K562 (cell line): ENCODE results near the gene INSIG1. TPM values are rescaled to one million over a fixed set of nuclear protein-coding genes. Genes with fewer than 3 reads are reported as not detected.

Source experiments
- ATAC-seq: fragments of 200-7000 bp; cut with Tn5 transposase; 3 replicates; pipeline ENCODE4 v1.9.1; 2020; ENCODE audit warnings: moderate library complexity
- BruUV-seq: library from RNA; stranded (reverse); fragments of 400-500 nt; replicated peaks from 2 replicates; lab custom pipeline; 2021; lab: Mats Ljungman, UMichigan
- CTCF ChIA-PET: fragments of 300-600 bp; formaldehyde crosslinking; extraction: SDS; loops from one replicate; lab custom pipeline; 2021; ENCODE audit warnings: low intra/inter-chr PET ratio; lab: Yijun Ruan, JAX
- POLR2A ChIA-PET: fragments of 300-600, 350-650 bp; sonication (Branson Sonifier 250); formaldehyde crosslinking; extraction: SDS; loops from one replicate; lab custom pipeline; 2021; ENCODE audit warnings: antibody characterized with exemption, inconsistent platforms; lab: Yijun Ruan, JAX
- DNase-seq, 4 experiments: peaks; one replicate each; pipeline versions ENCODE4 v3.0.0 to v3.0.0-alpha.2; 2011 to 2018; ENCODE audit warnings: low spot score in 3 of 4, mixed read lengths in 3 of 4; ENCODE audit errors: extremely low read depth in 1 of 4
- FAIRE-seq: peaks from 2 replicates; lab custom pipeline; 2011; peaks lifted over from hg19 to GRCh38; lab: Jason Lieb, UNC
- H2AFZ ChIP-seq: 2 replicates; pipeline ENCODE4 v1.6.0; 2011; ENCODE audit warnings: low read depth, low read length, control low read depth, inconsistent platforms
- H3K27ac ChIP-seq: fragments of 200-600 bp; 3 replicates; pipeline ENCODE4 v1.8.0; 2011; ENCODE audit warnings: low read depth, mild to moderate bottlenecking, control low read depth, inconsistent platforms, low read length, moderate library complexity, mixed read lengths; ENCODE audit errors: extremely low read depth
- H3K27me3 ChIP-seq, 2 experiments: fragments of 300-600 bp in 1 of 2; 2 replicates in 1 of 2; 3 replicates in 1 of 2; pipeline versions ENCODE4 v1.6.0 to v1.8.0; 2011; ENCODE audit warnings: inconsistent platforms in 2 of 2, low read length in 2 of 2, mild to moderate bottlenecking in 1 of 2, mixed read lengths in 1 of 2, moderate library complexity in 1 of 2; ENCODE audit not compliant: control insufficient read depth in 2 of 2, insufficient read depth in 2 of 2
- H3K36me3 ChIP-seq: fragments of 300-600 bp; 3 replicates; pipeline ENCODE4 v1.8.0; 2011; ENCODE audit warnings: mild to moderate bottlenecking, low read length, inconsistent platforms; ENCODE audit not compliant: control insufficient read depth, insufficient read depth
- H3K4me1 ChIP-seq, 2 experiments: fragments of 200-600 bp in 1 of 2; replicated peaks in 1 of 2; 2 replicates in 1 of 2; 3 replicates in 1 of 2; pipeline versions ENCODE4 v1.5.1 to v1.8.0; 2011; ENCODE audit warnings: inconsistent platforms in 2 of 2, low read length in 2 of 2, mild to moderate bottlenecking in 1 of 2, mixed read lengths in 1 of 2, moderate library complexity in 1 of 2; ENCODE audit not compliant: control insufficient read depth in 2 of 2, insufficient read depth in 2 of 2
- H3K4me2 ChIP-seq: 2 replicates; pipeline ENCODE4 v1.6.1; 2011; ENCODE audit warnings: low read length, control low read depth, inconsistent platforms, mixed read lengths; ENCODE audit not compliant: insufficient read depth
- H3K4me3 ChIP-seq: fragments of 200-600 bp; sonication (generic), shearing (Covaris generic); 2 replicates; pipeline ENCODE4 v1.5.1; 2016; ENCODE audit warnings: control low read depth, inconsistent platforms
- H3K79me2 ChIP-seq: fragments of 200-600 bp; 3 replicates; pipeline ENCODE4 v1.8.0; 2011; ENCODE audit warnings: low read length, inconsistent platforms; ENCODE audit not compliant: control insufficient read depth, insufficient read depth
- H3K9ac ChIP-seq, 2 experiments: 2 replicates each; pipeline versions ENCODE4 v1.6.0 to v1.6.1; 2011; ENCODE audit warnings: low read depth in 2 of 2, low read length in 2 of 2, control low read depth in 1 of 2, inconsistent platforms in 1 of 2, mild to moderate bottlenecking in 1 of 2, mixed read lengths in 1 of 2; ENCODE audit not compliant: insufficient read depth in 1 of 2
- H3K9me1 ChIP-seq: one replicate; pipeline ENCODE4 v1.6.0; 2011; ENCODE audit warnings: inconsistent platforms, mild to moderate bottlenecking, low read length, moderate library complexity; ENCODE audit not compliant: control insufficient read depth, insufficient read depth
- H3K9me3 ChIP-seq: replicated peaks from 2 replicates; pipeline ENCODE4 v1.5.1; 2011; ENCODE audit warnings: low read depth, low read length, inconsistent platforms; ENCODE audit not compliant: control insufficient read depth, insufficient read depth
- H4K20me1 ChIP-seq: replicated peaks from 2 replicates; pipeline ENCODE4 v1.6.1; 2011; ENCODE audit warnings: low read length, inconsistent platforms, mixed read lengths; ENCODE audit not compliant: control insufficient read depth, insufficient read depth
- ARID2 ChIP-seq: fragments of 450-650 bp; IDR thresholded peaks from 2 replicates; pipeline ENCODE4 v1.6.1; 2017; ENCODE audit warnings: antibody characterized with exemption, mild to moderate bottlenecking
- DPF2 ChIP-seq: fragments of 450-650 bp; IDR thresholded peaks from 2 replicates; pipeline ENCODE4 v1.6.1; 2016
- EHMT2 ChIP-seq: fragments of 450-650 bp; IDR thresholded peaks from 2 replicates; pipeline ENCODE4 v1.6.1; 2018; ENCODE audit warnings: antibody characterized with exemption
- ETV5 ChIP-seq: sonication (generic); formaldehyde crosslinking; IDR thresholded peaks from 2 replicates; pipeline ENCODE4 v1.4.0; 2020; ENCODE audit warnings: low read depth, mild to moderate bottlenecking, missing genetic modification reagents
- GATA2 ChIP-seq: sonication (generic); formaldehyde crosslinking; IDR thresholded peaks from 2 replicates; pipeline ENCODE4 v1.4.0; 2020; ENCODE audit warnings: mild to moderate bottlenecking, missing genetic modification reagents
- KAT8 ChIP-seq: fragments of 450-650 bp; IDR thresholded peaks from 2 replicates; pipeline ENCODE4 v1.6.1; 2016; ENCODE audit warnings: low read depth, mild to moderate bottlenecking
- KHSRP ChIP-seq: fragments of 450-650 bp; IDR thresholded peaks from 2 replicates; pipeline ENCODE4 v1.6.1; 2017
- LARP7 ChIP-seq: fragments of 450-650 bp; IDR thresholded peaks from 2 replicates; pipeline ENCODE4 v1.6.1; 2016
- MIER1 ChIP-seq: fragments of 450-650 bp; IDR thresholded peaks from 2 replicates; pipeline ENCODE4 v1.6.1; 2016; ENCODE audit warnings: antibody characterized with exemption, mild to moderate bottlenecking, low read depth
- MYBL2 ChIP-seq, 2 experiments: fragments of 450-650 bp in 1 of 2; sonication (generic) in 1 of 2; formaldehyde crosslinking in 1 of 2; IDR thresholded peaks; 2 replicates each; pipeline versions ENCODE4 v1.6.1 to v1.8.1; 2017 to 2022; ENCODE audit warnings: borderline replicate concordance in 1 of 2, inconsistent platforms in 1 of 2, low read depth in 1 of 2, mild to moderate bottlenecking in 1 of 2, missing genetic modification reagents in 1 of 2, moderate library complexity in 1 of 2
- NCOA6 ChIP-seq: fragments of 450-650 bp; IDR thresholded peaks from 2 replicates; pipeline ENCODE4 v1.6.1; 2017; ENCODE audit warnings: mild to moderate bottlenecking
- RBBP5 ChIP-seq: fragments of 200-600 bp; sonication (generic); IDR thresholded peaks from 2 replicates; pipeline ENCODE4 v1.6.1; 2012; ENCODE audit warnings: borderline replicate concordance, mild to moderate bottlenecking, low read length, control low read depth, inconsistent platforms; ENCODE audit not compliant: insufficient read depth, poor library complexity, severe bottlenecking
- RBM25 ChIP-seq: fragments of 200-400 bp; formaldehyde crosslinking; IDR thresholded peaks from 2 replicates; pipeline ENCODE4 v1.6.1; 2018; ENCODE audit warnings: low read length, low read depth, moderate library complexity; ENCODE audit not compliant: severe bottlenecking
- ZEB2 ChIP-seq: fragments of 450-650 bp; IDR thresholded peaks from 2 replicates; pipeline ENCODE4 v1.6.1; 2016
- ZNF12 ChIP-seq: sonication (generic); formaldehyde crosslinking; IDR thresholded peaks from 2 replicates; pipeline ENCODE4 v1.4.0; 2020; ENCODE audit warnings: mild to moderate bottlenecking, missing genetic modification reagents
- ZNF699 ChIP-seq: fragments of 250-450 bp; sonication (Bioruptor Pico); IDR thresholded peaks from 2 replicates; pipeline ENCODE4 v1.8.0; 2021; ENCODE audit warnings: mild to moderate bottlenecking, moderate library complexity; ENCODE audit not compliant: insufficient replicate concordance
- WGBS: fragments of 100-300 bp; shearing (Covaris generic); methylation state at CpG from one replicate; pipeline ENCODE4 v1.1.6; 2016; ENCODE audit warnings: low coverage, mixed read lengths; ENCODE audit not compliant: insufficient coverage; ENCODE audit errors: missing lambda C conversion rate; 5-methylcytosine and 5-hydroxymethylcytosine counted together
- in situ Hi-C: fragments of 300-500 bp; cut with MboI; formaldehyde crosslinking; loops from 4 replicates; pipeline ENCODE4 v1.15.0; 2018; ENCODE audit warnings: inconsistent platforms, mixed read lengths
- intact Hi-C: fragments of 100-400 bp; cut with micrococcal nuclease; formaldehyde crosslinking; loops from 2 replicates; pipeline ENCODE4 v1.14.2; 2022
- polyA plus RNA-seq, 8 experiments: library from polyadenylated mRNA; depleted of rRNA in 4 of 8; stranded (reverse) in 5 of 8; unstranded in 3 of 8; fragments of >200 nt; fragmentation: Nextera tagmentation in 2 of 8; fragmentation: Illumina TruSeq in 1 of 8; extraction: Ambion mirVana in 2 of 8; extraction: Trizol in 1 of 8; gene quantifications; 2 replicates each; pipeline versions ENCODE4 v1.2.1 to v1.2.3, GENCODE V29; 2011 to 2014; ENCODE audit warnings: inconsistent platforms in 1 of 8, missing spikeins in 1 of 8
- total RNA-seq, 7 experiments: library from RNA; depleted of rRNA in 6 of 7; stranded (reverse); fragments of >200 nt in 6 of 7; fragmentation: Illumina TruSeq in 2 of 7; extraction: Trizol in 2 of 7; gene quantifications; 2 replicates each; pipeline versions ENCODE4 v1.2.1 to v1.2.3, GENCODE V29; 2011 to 2021; ENCODE audit warnings: low replicate concordance in 1 of 7
- TF ChIP-seq, protein P1 (sequence below): fragments of 250-450 bp; sonication (Bioruptor Pico); IDR thresholded peaks from 2 replicates; pipeline ENCODE4 v1.4.0; 2020; ENCODE audit warnings: borderline replicate concordance

The INSIG1 gene
- total and polyA plus RNA-seq, 9 of the 15 experiments (the other 6 are each of a cell fraction or from before 2014, with no cell fraction given), result 57.1 to 787 (median 238) TPM

GRCh38 chr7:155317114-155317434 lies 19.4 kb downstream of the INSIG1 start:
- 0 out of 2 replicates have a peak overlapping the region, but pooled peaks have one; percentile 51 for H3K4me2 ChIP-seq
- H2AFZ ChIP-seq, result peak overlapping the region; percentile 72
- no peak for DNase-seq
- no peak overlapping the region for H3K4me3 ChIP-seq
- in situ Hi-C loops (no loop called here), intact Hi-C loops (no loop called here)
- 0 out of 2 replicates have a peak, but pooled peaks have one; percentile 62 for TF ChIP-seq ETV5
- no peak for TF ChIP-seq NCOA6
- no peak for TF ChIP-seq RBM25
- TF ChIP-seq GATA2 (CRISPR knock-in tag), result 0 out of 2 replicates have a peak, but pooled peaks have one; percentile 43
- TF ChIP-seq ZNF12, result peak; percentile 92; the same call in 1 of the 2 replicates
- BruUV-seq, result no TSS peak
- no peaks in the 10 kb centered on the region for H3K36me3 ChIP-seq
- 0 out of 4 replicates have a peak overlapping the region, but pooled peaks of 1 of the 2 experiments have one; percentile 75 for H3K9ac ChIP-seq
- H3K27me3 ChIP-seq, result peaks cover 3 to 36% of the 10 kb centered on the region in 2 experiments; a peak in 4 of 5 replicates
- H3K27ac ChIP-seq, result no peak overlapping the region
- CTCF ChIA-PET, result no interaction called here
- H3K79me2 ChIP-seq, result no peaks in the 10 kb centered on the region
- peaks cover 6 to 20% of the 10 kb centered on the region in 2 experiments; a peak in 4 of 5 replicates for H3K4me1 ChIP-seq
- H3K9me3 ChIP-seq, result no peaks in the 10 kb centered on the region
- no peaks in the 10 kb centered on the region for H4K20me1 ChIP-seq
- 5% methylated on average over 3 of the region's 3 CpGs for WGBS
- no peak for FAIRE-seq
- POLR2A ChIA-PET, result no interaction called here
- no peak; the same call in 1 of the 3 replicates for ATAC-seq
- H3K9me1 ChIP-seq, result no peaks in the 10 kb centered on the region

DNA sequence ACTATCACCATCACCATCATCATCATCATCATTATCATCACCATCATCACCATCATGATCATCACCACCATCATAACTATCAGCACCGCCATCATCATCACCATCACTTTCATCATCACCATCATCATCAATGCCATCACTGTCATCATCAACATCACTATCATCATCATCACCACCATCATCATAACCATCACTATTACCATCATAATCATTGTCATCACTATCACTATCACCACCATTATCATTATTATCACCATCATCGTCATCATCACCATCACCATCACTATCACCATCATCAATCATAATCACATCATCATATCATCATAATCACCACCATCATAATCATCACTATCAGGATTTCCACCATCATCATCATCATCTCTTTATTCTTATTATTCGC lies 20.6 kb downstream of the INSIG1 start:
- Histone ChIP-seq H3K79me2 (no peaks in the 10 kb centered on the region), H3K36me3 (no peaks in the 10 kb centered on the region), H3K9me3 (peaks cover 9% of the 10 kb centered on the region), H4K20me1 (no peaks in the 10 kb centered on the region), H3K27ac (no peak overlapping the region), H3K9ac (no peak overlapping the region), H3K9me1 (no peaks in the 10 kb centered on the region), H3K27me3 (peaks cover 3 to 34% of the 10 kb centered on the region in 2 experiments; a peak in 4 of 5 replicates), H3K4me2 (no peak overlapping the region), H2AFZ (no peak overlapping the region), H3K4me1 (peaks cover 6 to 21% of the 10 kb centered on the region in 2 experiments; a peak in 4 of 5 replicates), H3K4me3 (no peak overlapping the region)
- ATAC-seq (no peak), DNase-seq (no peak), FAIRE-seq (no peak)
- ChIA-PET POLR2A (interaction anchor here (0.6 kb wide), 1 partner anchor 561 kb away, joined by 4 read pairs; no protein-coding TSS in a partner anchor), CTCF (no interaction called here)
- WGBS, result 42% methylated on average over 3 of the region's 3 CpGs
- in situ Hi-C loops (no loop called here), intact Hi-C loops (no loop called here)
- BruUV-seq, result no TSS peak
- peak; percentile 55; the same call in 1 of the 2 replicates for TF ChIP-seq MIER1
- TF ChIP-seq DPF2, result 0 out of 2 replicates have a peak, but pooled peaks have one; percentile 32
- TF ChIP-seq EHMT2, result peak; percentile 63; the same call in 1 of the 2 replicates
- TF ChIP-seq ZNF699 (CRISPR knock-in tag), result no peak
- TF ChIP-seq ZEB2, result no peak
- TF ChIP-seq, protein P1, sequence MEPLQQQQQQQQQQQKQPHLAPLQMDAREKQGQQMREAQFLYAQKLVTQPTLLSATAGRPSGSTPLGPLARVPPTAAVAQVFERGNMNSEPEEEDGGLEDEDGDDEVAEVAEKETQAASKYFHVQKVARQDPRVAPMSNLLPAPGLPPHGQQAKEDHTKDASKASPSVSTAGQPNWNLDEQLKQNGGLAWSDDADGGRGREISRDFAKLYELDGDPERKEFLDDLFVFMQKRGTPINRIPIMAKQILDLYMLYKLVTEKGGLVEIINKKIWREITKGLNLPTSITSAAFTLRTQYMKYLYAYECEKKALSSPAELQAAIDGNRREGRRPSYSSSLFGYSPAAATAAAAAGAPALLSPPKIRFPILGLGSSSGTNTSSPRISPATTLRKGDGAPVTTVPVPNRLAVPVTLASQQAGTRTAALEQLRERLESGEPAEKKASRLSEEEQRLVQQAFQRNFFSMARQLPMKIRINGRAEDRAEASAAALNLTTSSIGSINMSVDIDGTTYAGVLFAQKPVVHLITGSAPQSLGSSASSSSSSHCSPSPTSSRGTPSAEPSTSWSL (CRISPR knock-in tag), result no peak
- TF ChIP-seq RBBP5, result no peak
- no peak for TF ChIP-seq KAT8
- peak; percentile 46; the same call in 1 of the 2 replicates for TF ChIP-seq ARID2
- 0 out of 2 replicates have a peak, but pooled peaks have one; percentile 27 for TF ChIP-seq KHSRP
- TF ChIP-seq LARP7, result peak; percentile 58; the same call in 1 of the 2 replicates
- peak; percentile 58; the same call in 1 of the 2 replicates for TF ChIP-seq MYBL2 (IDR thresholded peaks at IDR 0.05; ENCODE audit: low read depth)
- no peak for TF ChIP-seq MYBL2 (CRISPR knock-in tag; IDR thresholded peaks at IDR 0.05; ENCODE audit: borderline replicate concordance)
